ENCODE measurements around the gene GPN2.

The GPN2 gene

GRCh38 chr1:26922431-26922729, 32.3 kb upstream of the GPN2 start:
- DNase-seq (ENCODE audit: extremely low read depth, low read depth): no peak
- TF ChIP-seq, protein P1, sequence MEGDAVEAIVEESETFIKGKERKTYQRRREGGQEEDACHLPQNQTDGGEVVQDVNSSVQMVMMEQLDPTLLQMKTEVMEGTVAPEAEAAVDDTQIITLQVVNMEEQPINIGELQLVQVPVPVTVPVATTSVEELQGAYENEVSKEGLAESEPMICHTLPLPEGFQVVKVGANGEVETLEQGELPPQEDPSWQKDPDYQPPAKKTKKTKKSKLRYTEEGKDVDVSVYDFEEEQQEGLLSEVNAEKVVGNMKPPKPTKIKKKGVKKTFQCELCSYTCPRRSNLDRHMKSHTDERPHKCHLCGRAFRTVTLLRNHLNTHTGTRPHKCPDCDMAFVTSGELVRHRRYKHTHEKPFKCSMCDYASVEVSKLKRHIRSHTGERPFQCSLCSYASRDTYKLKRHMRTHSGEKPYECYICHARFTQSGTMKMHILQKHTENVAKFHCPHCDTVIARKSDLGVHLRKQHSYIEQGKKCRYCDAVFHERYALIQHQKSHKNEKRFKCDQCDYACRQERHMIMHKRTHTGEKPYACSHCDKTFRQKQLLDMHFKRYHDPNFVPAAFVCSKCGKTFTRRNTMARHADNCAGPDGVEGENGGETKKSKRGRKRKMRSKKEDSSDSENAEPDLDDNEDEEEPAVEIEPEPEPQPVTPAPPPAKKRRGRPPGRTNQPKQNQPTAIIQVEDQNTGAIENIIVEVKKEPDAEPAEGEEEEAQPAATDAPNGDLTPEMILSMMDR (IDR thresholded peaks at IDR 0.05; ENCODE audit: low read depth, low read length): no peak

- peak; percentile 91 for DNase-seq (ENCODE audit: extremely low read depth, low read depth)
- TF ChIP-seq, protein P1 (IDR thresholded peaks at IDR 0.05; ENCODE audit: low read depth, low read length): no peak
These were observed 31.7 kb upstream of the GPN2 start, which contains the start of gene NUDC for GRCh38 chr1:26921540-26922430. TSS of gene NUDC (plus strand) at chr1:26921743. CDS start at chr1:26921849, 106 bp downstream.

GRCh38 chr1:26921126-26921539, 31.1 kb upstream of the GPN2 start:
- no peak for DNase-seq (ENCODE audit: extremely low read depth, low read depth)
- TF ChIP-seq, protein P1 (IDR thresholded peaks at IDR 0.05; ENCODE audit: low read depth, low read length): no peak

- TF ChIP-seq, protein P1 (IDR thresholded peaks at IDR 0.05; ENCODE audit: low read depth, low read length): no peak
- DNase-seq (ENCODE audit: extremely low read depth, low read depth): no peak
These were observed 25.2 kb upstream of the GPN2 start for GRCh38 chr1:26915204-26915842.

GRCh38 chr1:26913754-26914619, 23.9 kb upstream of the GPN2 start, which contains the start of gene NR0B2:
TSS of gene NR0B2 (minus strand) at chr1:26913975. CDS start at chr1:26913940, 35 bp downstream.
- TF ChIP-seq, protein P1 (IDR thresholded peaks at IDR 0.05; ENCODE audit: low read depth, low read length): no peak
- DNase-seq (ENCODE audit: extremely low read depth, low read depth): no peak

DNA sequence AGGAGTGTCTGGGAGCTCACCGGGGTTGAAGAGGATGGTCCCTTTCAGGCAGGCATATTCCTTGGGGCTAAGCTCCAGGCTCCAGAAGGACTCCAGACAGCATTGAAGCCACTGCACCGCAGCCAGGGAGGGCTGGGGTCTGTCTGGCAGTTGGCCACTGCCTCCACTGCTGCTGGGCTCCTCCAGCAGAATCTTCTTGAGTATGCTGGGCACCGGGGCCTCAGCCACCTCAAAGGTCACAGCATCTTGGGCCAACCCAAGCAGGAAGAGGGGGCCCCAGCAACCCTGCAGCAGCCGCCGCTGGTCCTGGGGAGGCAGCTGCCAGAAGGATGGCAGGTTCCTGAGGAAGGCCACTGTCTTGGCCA, 23.3 kb upstream of the GPN2 start:
- TF ChIP-seq, protein P1 (IDR thresholded peaks at IDR 0.05; ENCODE audit: low read depth, low read length): no peak

More for the DNA sequence above, 23.3 kb upstream of the GPN2 start:
- no peak for DNase-seq (ENCODE audit: extremely low read depth, low read depth)
